NCI-H146 treated with DMSO at 0.1 percent for 48 hours (cell line): ENCODE results near the gene CYSLTR2.
"Not testable (repeated sequence)": the region's sequence is repeated elsewhere in the genome, so short reads cannot be mapped to it uniquely, and the experiment has no call there.

ENCODE experiments used
- DNase-seq: peaks from one replicate; lab custom pipeline; 2025; ENCODE audit not compliant: unreplicated experiment; lab: John Stamatoyannopoulos, UW

Gene CYSLTR2

GRCh38 chr13:48644951-48645350 lies 8.8 kb upstream of the CYSLTR2 start:
- no peak for DNase-seq

- no peak for DNase-seq
Measured at GRCh38 chr13:48645845-48646244, 7.9 kb upstream of the CYSLTR2 start.

DNA sequence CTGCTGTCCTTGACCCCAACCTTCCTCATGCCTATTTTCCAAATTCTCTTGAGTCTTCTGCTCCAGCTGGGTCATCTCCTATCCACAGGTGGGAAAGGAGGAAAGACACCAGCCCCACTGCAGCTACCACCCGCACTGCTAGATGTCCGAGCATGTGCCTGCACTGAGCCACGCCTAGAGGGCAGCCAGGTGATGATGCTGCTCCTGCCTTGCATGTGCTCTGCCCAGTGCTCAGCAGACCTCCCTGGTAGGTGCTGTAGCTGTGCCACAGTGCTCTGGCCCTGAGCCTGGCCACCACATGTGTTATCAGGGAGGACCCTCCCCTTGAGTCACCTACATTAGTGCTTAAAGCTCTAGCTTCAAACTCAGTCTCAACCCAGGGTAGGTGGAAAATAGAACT lies 6.9 kb upstream of the CYSLTR2 start:
- no peak for DNase-seq

- no peak for DNase-seq
Measured at GRCh38 chr13:48647625-48648024, 6.1 kb upstream of the CYSLTR2 start.

DNA sequence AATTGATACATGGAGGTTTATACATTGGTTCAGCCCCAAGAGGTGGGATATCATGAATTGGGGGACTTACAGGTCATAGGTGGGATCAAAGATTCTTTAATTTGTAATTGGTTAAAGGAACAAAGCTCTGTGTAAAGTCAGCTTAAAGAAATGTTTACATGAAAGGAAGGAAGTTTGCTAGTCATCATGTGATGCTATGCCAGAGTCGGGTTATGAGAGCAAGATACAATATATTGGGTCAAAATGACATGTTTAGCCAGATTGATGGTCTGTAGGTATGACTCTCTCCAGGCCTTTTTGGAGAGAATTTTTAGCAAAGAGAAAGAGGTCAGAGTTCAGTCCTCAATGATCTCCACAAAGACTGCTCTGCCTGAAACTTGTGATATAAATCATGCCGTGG lies 5.3 kb upstream of the CYSLTR2 start:
- no peak for DNase-seq

- no peak for DNase-seq
Measured at GRCh38 chr13:48652851-48653471, 768 bp upstream of the CYSLTR2 start.

GRCh38 chr13:48654511-48654910 lies 782 bp downstream of the CYSLTR2 start:
- no peak for DNase-seq

- no peak for DNase-seq
Measured at GRCh38 chr13:48655291-48655690, 1.6 kb downstream of the CYSLTR2 start.

DNA sequence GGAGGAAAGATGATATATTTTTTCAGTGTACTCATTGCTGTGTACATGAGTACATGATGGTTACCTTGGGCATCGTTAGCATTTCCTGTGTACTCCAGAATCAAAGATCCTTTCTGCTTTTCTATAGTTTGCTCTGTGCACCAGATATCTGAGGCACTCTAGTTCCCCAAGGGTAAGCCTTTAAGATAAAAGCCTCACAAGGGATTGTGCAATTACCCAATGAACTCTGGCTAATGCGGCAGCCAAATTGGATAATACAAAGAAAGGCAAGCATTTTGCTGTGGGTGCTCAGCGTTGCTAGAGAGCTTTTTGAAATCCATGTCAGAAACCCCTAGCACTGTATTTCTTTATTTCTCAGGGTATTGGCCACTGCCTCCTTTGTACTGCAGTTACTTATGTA lies 2.9 kb downstream of the CYSLTR2 start:
- DNase-seq: no peak

DNA sequence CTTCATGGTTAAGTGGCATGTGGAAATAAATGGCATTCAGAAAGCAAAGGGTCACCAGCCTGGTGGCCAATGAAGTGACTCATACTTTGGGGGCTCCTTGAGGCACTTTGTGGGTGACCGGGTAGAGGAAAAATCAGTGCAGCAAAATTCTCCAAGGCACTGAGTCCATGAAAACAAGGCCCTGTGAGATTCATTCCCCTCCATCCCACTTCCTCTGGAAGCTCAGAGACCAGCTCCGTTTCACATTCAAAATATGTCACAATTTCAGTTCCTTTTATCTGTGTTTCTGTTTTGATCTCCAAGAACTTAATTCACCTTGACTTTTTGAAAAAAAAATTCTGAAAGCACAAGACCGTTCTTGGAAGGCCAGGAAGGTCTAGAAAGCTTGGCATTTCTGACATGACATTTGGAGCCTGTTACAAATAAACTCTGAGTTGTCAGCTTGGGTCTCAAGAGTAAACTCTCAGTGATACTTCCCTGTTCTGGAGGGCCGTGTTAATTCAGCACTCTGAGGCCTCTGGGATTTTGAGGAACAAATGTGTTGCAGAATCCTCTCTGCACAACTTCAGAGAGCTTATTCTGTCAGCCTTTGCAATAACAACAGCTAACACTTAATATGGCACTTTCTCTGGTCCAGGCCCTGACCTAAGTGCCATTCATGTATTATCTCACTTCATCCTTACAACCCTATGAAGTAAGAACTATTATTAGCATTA lies 6.8 kb downstream of the CYSLTR2 start:
- DNase-seq: no peak

GRCh38 chr13:48661107-48661506 lies 7.4 kb downstream of the CYSLTR2 start:
- no peak for DNase-seq

- DNase-seq: no peak
Measured at GRCh38 chr13:48662226-48662625, 8.5 kb downstream of the CYSLTR2 start.

DNA sequence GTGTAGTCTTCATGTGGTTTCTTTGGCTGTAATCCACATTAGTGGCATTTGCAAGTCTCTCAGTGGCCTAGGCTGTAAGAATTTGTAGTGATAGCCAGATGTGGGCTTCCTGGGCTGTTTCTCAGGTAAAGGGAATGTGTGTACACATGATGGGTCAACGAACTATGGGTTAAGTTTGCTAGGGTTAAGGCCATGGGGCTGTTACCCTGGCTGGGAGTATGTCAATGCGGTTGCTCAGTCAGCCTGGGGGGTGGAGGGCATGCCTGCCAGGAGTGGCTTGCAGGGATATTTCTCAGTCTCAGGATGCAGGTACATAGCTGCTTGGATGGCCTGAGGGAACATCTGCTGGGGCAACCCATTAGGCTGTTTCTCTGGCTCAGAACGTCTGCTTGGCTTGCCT lies 13.4 kb downstream of the CYSLTR2 start:
- DNase-seq: no peak

DNA sequence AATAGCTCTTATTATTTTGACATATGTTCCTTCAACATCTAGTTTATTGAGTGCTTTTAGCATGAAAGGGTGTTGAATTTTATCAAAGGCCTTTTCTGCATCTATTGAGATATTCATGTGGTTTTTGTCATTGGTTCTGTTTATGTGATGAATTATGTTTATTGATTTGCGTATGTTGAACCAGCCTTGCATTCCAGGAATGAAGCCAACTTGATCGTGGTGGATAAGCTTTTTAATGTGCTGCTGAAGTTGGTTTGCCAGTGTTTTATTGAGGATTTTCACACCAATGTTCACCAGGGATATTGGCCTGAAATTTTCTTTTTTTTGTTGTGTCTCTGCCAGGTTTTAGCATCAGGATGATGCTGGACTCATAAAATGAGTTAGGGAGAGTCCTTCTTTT lies 17.7 kb downstream of the CYSLTR2 start:
- DNase-seq: not testable (repeated sequence)

- DNase-seq: no peak
Measured at GRCh38 chr13:48675247-48675646, 21.5 kb downstream of the CYSLTR2 start.

- DNase-seq: no peak
Measured at GRCh38 chr13:48678316-48678715, 24.6 kb downstream of the CYSLTR2 start.

- DNase-seq: peak; percentile 9
Measured at GRCh38 chr13:48679941-48680680, 26.4 kb downstream of the CYSLTR2 start.

GRCh38 chr13:48680756-48681392 lies 27.1 kb downstream of the CYSLTR2 start:
- DNase-seq: no peak

- DNase-seq: no peak
Measured at GRCh38 chr13:48681905-48682304, 28.2 kb downstream of the CYSLTR2 start.

DNA sequence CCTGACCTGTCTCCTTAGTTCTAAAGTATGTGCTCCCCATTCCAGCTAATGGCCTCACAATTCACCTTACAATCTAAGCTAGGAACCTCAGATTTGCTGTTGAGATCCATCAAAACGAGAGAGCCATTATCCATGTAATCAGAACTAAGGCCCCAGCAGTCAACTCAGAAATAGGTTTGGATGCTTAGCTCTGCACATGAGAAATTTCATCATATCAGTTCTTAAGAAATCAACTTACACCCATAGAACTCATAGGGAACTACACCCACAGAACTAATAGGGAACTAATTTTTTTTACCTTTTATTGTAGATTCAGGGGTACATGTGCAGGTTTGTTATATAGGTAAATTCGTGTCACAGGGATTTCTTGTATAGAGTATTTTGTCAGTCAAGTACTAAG lies 28.7 kb downstream of the CYSLTR2 start:
- DNase-seq: no peak

DNA sequence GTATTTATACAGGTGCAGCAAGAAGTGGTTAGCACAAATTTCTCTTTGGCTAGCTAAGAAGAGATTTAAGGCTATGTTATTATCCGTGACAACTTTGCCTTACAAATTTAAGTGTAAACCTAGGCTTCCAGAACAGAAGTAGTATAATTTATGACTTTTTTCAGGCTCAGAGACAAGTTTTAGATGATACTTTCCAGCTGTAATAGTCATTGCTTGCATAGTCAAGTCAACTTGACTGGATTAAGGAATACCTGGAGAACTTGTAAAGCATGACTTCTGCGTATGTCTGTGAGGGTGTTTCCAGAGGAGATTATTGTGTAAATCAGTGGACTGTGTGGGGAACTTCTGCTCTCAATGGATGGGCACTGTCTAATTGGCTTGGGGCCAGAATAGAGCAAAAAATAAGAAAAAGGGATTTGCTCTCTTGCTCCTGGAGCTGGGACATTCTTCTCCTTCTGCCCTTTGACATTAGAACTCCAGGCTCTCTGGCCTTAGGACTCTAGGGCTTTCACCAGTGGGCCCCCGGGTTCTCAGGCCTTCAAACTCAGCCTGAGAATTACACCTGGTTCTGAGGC lies 33.0 kb downstream of the CYSLTR2 start:
- DNase-seq: no peak
